ENCODE measurements around the gene DAP3.
"Not testable (repeated sequence)": the region's sequence is repeated elsewhere in the genome, so short reads cannot be mapped to it uniquely, and the experiment has no call there.

The DAP3 gene

DNA sequence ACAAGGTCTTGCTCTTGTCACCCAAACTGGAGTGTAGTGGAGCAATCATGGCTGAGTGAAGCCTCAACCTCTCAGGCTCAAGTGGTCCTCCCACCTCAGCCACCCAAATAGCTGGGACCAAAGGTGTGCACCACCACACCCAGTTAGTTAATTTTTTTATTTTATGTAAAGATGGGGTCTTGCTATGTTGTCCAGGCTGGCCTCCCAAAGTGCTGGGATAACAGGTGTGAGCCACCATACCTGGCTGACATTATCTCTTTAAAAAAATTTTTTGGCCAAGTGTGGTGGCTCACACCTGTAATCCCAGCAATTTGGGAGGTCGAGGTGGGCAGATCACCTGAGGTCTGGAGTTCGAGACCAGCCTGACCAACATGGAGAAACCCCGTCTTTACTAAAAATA is 70.1 kb downstream of the DAP3 start:
- Histone ChIP-seq H3K4me1 (peaks cover 15% of the 10 kb centered on the region), H3K36me3 (replicated peaks) (peaks cover 57% of the 10 kb centered on the region)
- DNase-seq (ENCODE audit: low spot score in 2 of 2); H3K27me3 ChIP-seq (ENCODE audit: low read depth); H3K9me3 ChIP-seq; in situ Hi-C loops (cut with MboI; ENCODE audit: low sequenced_read_pairs); H3K4me3 ChIP-seq: not testable (repeated sequence)

DNA sequence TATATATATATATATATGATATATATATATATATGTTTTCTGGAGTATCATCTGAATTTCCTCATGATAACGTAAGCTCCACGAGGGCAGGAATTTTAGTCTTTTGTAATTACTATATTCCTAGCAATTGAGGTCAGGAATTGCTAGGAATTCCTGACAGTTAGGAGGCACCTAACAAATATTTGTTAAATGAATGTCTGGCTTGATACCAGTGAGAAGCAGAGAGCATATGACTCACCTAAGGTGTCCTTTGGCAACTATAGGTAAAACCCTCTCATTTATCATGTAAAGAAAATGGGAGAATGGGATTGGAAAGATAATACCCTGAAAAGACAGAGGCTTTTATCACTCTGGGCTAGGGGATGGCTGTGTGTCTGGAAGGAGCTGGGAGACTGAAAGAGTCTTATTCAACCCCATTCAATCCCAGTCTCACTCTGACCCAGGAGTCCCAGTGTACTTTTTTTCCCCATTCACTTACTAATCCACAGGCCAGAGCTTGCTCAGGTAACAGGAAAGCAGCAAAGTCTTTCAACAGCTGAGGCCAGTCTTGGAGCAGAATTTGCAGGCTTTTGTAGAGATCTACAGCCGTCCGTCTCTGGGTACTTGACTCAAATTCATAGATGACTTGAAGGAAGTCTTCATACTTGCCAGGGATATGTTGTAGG is 71.2 kb downstream of the DAP3 start:
- H3K27me3 ChIP-seq (ENCODE audit: low read depth): no peaks in the 10 kb centered on the region
- peak in 1 of 2 experiments; percentile 12 for DNase-seq (ENCODE audit: low spot score in 2 of 2)
- no peak overlapping the region for H3K4me3 ChIP-seq
- H3K36me3 ChIP-seq (replicated peaks): peaks cover 64% of the 10 kb centered on the region
- no peaks in the 10 kb centered on the region for H3K9me3 ChIP-seq
- H3K4me1 ChIP-seq: peaks cover 15% of the 10 kb centered on the region
- in situ Hi-C loops (cut with MboI; ENCODE audit: low sequenced_read_pairs): no loop called here

DNA sequence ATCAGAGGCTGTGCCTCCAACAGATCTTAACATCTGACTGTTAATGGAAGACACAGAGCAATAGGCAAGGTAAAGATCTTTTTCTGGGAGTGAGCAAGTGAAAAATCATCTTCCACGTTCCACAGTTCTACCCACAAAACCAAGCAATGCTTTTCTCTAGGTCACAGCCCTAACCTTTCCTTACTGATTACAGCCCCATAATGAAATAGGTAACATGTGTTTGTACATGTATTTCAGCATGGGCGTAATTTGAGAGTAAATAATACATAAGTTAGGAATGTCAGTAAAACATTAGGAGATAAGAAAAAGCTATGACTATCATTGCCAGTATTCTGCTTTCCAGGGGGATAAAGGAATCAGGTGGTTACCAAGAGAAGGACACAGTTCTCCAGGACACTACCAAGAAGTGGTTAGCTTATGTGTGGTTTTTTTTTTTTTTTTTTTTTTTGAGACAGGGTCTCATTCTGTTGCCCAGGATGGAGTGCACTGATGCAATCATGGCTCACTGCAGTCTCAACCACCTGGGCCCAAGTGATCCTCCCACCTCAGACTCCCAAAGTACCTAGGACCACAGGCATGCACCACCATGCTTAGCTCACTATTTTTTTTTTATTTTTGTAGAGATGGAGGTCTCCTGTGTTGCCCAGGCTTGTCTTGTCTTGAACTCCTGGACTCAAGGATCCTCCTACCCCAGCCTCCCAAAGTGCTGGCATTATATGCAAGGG is 72.0 kb downstream of the DAP3 start:
- DNase-seq (ENCODE audit: low spot score in 2 of 2): no peak
- Histone ChIP-seq H3K4me3 (no peak overlapping the region), H3K9me3 (no peaks in the 10 kb centered on the region), H3K36me3 (replicated peaks) (peaks cover 58% of the 10 kb centered on the region), H3K27me3 (ENCODE audit: low read depth) (no peaks in the 10 kb centered on the region), H3K4me1 (peaks cover 15% of the 10 kb centered on the region)
- in situ Hi-C loops (cut with MboI; ENCODE audit: low sequenced_read_pairs): no loop called here

DNA sequence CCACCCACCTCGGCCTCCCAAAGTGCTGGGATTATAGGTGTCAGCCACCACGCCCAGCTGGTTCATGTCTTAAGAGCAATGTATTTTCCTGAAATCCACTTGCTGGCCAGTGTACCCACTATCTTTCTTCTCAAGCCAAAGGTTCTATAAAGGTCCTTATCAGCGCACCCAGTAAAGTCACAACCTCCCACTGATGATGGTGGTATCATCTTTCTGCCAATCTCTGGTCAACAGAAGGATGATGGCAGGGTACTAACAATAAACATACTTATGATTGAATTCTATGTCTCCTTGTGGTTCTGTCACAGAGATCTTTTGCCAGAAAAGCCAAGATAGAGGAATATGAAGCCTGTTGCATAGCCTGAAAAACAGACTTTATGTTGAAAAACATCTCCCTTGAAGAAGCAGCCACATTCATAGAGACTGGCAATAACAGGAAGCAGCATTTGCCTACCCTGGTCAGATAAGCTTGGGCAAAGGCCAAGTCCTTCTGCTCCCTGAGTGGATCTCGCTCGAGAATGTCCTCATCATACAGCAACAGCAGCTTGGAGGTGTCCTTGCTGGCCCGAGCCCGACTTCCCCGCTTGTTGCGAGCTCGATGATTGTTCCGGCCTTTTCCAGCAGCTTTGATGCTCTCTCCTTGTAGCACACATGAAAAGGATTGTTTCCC is 73.0 kb downstream of the DAP3 start:
- peaks cover 51% of the 10 kb centered on the region for H3K36me3 ChIP-seq (replicated peaks)
- H3K4me3 ChIP-seq: no peak overlapping the region

DNA sequence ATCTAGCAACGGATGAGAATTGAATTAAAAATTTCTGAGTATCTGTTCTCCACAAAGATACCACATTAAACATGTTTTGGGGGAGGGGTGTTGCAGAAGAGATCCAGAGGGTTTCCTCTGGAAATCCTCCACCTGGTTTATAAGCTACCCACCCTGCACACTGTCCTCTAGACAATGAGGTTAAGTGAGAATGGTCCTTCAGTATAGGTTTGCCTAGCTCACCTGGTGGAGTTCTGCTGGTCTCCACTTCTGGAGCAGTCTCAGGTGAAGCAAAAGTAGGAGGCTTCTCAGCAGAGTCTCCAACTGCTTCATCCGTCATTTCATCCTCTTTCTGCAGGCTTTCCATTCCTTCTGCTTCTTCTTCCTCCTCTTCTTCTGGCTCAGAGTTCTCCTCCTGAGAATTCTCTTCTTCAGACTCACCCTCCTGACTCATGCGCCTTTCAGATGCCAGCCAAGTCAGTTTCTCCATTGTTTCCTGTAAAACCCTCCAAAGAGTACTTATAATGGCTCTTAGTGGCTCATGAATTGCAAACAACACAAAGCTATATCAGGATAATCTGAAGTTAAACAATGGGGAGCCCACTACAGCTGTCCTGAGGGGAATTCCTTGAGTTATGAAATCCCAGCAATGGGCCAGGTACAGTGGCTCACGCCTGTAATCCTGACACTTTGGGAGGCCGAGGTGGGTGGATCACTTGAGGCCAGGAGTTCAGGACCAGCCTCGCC is 74.4 kb downstream of the DAP3 start:
- peak; percentile 83 to 92 for DNase-seq (ENCODE audit: low spot score in 2 of 2)
- H3K4me3 ChIP-seq; H3K9me3 ChIP-seq; in situ Hi-C loops (cut with MboI; ENCODE audit: low sequenced_read_pairs); H3K27me3 ChIP-seq (ENCODE audit: low read depth): not testable (repeated sequence)
- peaks cover 15% of the 10 kb centered on the region for H3K4me1 ChIP-seq
- H3K36me3 ChIP-seq (replicated peaks): peaks cover 54% of the 10 kb centered on the region

More for the DNA sequence above, 73.0 kb downstream of the DAP3 start:
- Histone ChIP-seq H3K9me3 (no peaks in the 10 kb centered on the region), H3K4me1 (peaks cover 15% of the 10 kb centered on the region), H3K27me3 (ENCODE audit: low read depth) (no peaks in the 10 kb centered on the region)
- in situ Hi-C loops (cut with MboI; ENCODE audit: low sequenced_read_pairs): no loop called here
- no peak for DNase-seq (ENCODE audit: low spot score in 2 of 2)

DNA sequence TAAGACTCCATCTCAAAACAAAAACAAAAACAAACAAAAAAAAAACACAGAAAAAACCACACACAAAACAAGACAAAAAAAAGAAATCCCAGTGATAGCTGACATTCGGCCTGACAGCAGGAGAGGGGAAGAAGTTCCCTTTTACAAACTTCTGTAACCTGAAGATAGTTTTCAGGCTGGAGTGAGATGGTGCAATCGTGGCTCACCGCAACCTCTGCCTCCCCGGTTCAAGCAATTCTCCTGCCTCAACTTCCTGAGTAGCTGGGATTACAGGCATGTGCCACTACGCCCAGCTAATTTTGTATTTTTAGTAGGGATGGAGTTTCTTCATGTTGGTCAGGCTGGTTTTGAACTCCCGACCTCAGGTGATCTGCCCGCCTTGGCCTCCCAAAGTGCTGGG is 75.1 kb downstream of the DAP3 start:
- H3K9me3 ChIP-seq; in situ Hi-C loops (cut with MboI; ENCODE audit: low sequenced_read_pairs); H3K4me3 ChIP-seq; DNase-seq (ENCODE audit: low spot score in 2 of 2); H3K27me3 ChIP-seq (ENCODE audit: low read depth): not testable (repeated sequence)
- peaks cover 15% of the 10 kb centered on the region for H3K4me1 ChIP-seq
- peaks cover 50% of the 10 kb centered on the region for H3K36me3 ChIP-seq (replicated peaks)

DNA sequence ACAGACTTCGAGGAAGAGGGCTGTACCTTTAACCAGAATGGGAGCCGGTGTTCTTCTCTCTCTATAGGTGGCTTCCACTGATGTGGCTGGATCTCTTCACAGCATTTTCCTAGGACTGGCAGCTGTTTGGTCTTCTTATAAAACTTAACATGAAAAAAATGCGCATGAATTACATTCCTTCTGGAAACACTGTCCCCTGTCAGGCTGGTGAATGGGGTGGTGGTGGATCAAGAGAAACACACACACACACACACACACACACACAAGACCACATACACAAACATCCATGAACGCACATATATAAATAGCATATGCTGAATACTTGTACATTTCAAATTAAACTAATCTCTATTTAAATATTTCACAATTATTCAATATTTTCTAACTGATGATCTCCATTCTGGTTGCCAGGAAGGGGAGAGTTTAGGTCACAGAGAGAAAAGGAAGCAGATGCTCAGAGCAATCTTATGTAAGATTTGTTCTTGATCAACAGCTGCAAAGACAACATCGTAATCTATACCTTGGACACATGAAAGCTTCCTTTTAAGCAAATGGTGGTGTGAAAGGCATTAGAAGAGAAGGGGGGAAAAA is 78.6 kb downstream of the DAP3 start:
- H3K36me3 ChIP-seq (replicated peaks): peaks cover 56% of the 10 kb centered on the region
- in situ Hi-C loops (cut with MboI; ENCODE audit: low sequenced_read_pairs): not testable (repeated sequence)

DNA sequence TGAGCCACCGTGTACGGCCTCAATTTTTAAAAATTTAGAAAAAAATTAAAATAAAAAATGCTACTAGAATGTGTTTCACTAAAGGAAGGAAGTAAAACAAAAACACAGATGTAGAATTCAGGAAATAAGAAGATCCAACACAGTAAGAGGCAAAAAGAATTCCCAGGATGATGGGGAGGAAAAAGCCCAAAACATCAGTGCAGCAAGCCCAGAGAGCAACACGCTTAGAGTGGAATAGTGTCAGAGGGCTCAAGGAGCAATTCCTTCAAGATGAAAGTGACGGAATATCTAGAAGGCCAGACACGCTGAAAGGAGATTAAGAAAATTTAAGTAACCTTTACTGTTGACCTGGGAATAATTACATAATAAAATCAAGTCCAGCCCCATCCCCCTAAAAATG is 80.4 kb downstream of the DAP3 start:
- DNase-seq (ENCODE audit: low spot score in 2 of 2): no peak
- in situ Hi-C loops (cut with MboI; ENCODE audit: low sequenced_read_pairs): no loop called here
- Histone ChIP-seq H3K9me3 (no peaks in the 10 kb centered on the region), H3K27me3 (ENCODE audit: low read depth) (no peaks in the 10 kb centered on the region), H3K4me3 (no peak overlapping the region), H3K4me1 (peaks cover 16% of the 10 kb centered on the region), H3K36me3 (replicated peaks) (peaks cover 53% of the 10 kb centered on the region)

More for the DNA sequence above, 78.6 kb downstream of the DAP3 start:
- peaks cover 10% of the 10 kb centered on the region for H3K4me1 ChIP-seq
- not testable (repeated sequence) for H3K9me3 ChIP-seq; H3K27me3 ChIP-seq (ENCODE audit: low read depth); H3K4me3 ChIP-seq; DNase-seq (ENCODE audit: low spot score in 2 of 2)

DNA sequence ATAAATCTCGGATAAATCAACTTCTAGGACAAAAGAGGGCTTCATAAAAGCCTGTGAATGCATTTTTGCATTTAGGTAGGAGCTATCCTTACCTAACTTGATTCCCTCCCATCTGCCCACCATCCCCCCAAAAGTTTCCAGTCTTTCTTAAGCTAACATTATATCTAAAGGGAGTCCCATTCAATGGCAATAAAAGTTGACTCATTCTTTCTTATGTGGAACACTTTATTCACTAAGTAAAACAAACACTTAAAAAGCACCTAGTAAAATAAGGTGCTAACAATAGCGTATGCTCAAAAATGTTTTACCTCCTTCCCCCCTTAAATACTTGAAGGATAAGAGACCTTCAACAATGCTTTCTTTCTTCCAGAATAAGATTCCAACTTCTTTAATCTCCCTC is 84.3 kb downstream of the DAP3 start:
- H3K4me1 ChIP-seq: peaks cover 19% of the 10 kb centered on the region
- no peaks in the 10 kb centered on the region for H3K27me3 ChIP-seq (ENCODE audit: low read depth)
- in situ Hi-C loops (cut with MboI; ENCODE audit: low sequenced_read_pairs): no loop called here
- no peaks in the 10 kb centered on the region for H3K9me3 ChIP-seq
- H3K4me3 ChIP-seq: no peak overlapping the region
- peak; percentile 76 to 97 for DNase-seq (ENCODE audit: low spot score in 2 of 2)
- H3K36me3 ChIP-seq (replicated peaks): peaks cover 59% of the 10 kb centered on the region

DNA sequence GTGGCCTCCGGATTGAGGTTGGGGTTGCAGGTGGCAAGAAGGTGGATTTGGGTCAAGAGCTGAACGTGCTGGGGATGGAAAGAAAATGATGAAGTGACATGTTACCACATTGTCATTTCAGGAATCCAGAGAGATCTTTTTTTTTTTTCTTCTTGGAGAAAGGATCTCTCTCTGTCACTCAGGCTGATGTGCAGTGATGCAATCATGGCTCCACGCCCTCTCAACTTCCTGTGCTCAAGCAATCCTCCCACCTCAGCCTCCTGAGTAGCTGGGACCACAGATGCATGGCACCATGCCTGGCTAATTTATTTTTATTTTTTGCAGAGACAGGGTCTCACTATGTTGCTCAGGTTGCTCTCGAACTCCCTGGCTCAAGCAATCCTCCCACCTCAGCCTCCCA is 87.5 kb downstream of the DAP3 start:
- Histone ChIP-seq H3K4me3 (no peak overlapping the region), H3K36me3 (replicated peaks) (peaks cover 36% of the 10 kb centered on the region), H3K9me3 (no peaks in the 10 kb centered on the region; the same call in 1 of the 2 replicates), H3K27me3 (ENCODE audit: low read depth) (no peaks in the 10 kb centered on the region), H3K4me1 (peaks cover 20% of the 10 kb centered on the region)
- DNase-seq (ENCODE audit: low spot score in 2 of 2): no peak
- in situ Hi-C loops (cut with MboI; ENCODE audit: low sequenced_read_pairs): no loop called here

DNA sequence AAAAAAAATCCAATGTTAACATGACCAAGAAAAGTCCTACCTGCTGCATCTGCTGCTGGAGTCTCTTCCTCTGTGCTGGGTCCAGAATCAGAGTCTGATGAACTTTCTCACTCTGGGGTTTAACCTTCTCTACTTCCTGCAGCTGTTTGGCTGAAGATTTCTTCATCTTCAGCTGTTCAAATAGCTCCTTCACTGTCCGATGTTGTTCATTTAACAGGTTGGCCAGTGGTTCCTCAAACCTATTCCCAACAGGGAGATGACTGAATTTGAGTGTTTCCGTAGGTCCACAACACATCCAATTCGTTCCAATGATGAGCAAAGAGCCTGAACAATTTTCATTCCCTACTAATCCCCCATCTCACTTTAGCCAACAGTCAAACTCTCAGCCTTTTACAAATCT is 88.7 kb downstream of the DAP3 start:
- in situ Hi-C loops (cut with MboI; ENCODE audit: low sequenced_read_pairs): no loop called here
- Histone ChIP-seq H3K27me3 (ENCODE audit: low read depth) (no peaks in the 10 kb centered on the region), H3K9me3 (peaks cover 4% of the 10 kb centered on the region; the same call in 1 of the 2 replicates), H3K4me1 (peaks cover 29% of the 10 kb centered on the region), H3K36me3 (replicated peaks) (peaks cover 24% of the 10 kb centered on the region), H3K4me3 (no peak overlapping the region)
- no peak for DNase-seq (ENCODE audit: low spot score in 2 of 2)

Measured in HAP-1 (cell line).